GM12891 (cell line): ENCODE measurements around the gene NTNG1.

Experiments used
- DNase-seq: peaks from one replicate; pipeline ENCODE4 v3.0.0; 2011; ENCODE audit warnings: low spot score; ENCODE audit not compliant: insufficient read length
- FAIRE-seq: peaks from 2 replicates; lab custom pipeline; 2011; peaks lifted over from hg19 to GRCh38; lab: Jason Lieb, UNC
- PAX5 ChIP-seq: IDR thresholded peaks from 2 replicates; pipeline ENCODE4 v1.6.1; 2011; ENCODE audit warnings: low read length, moderate library complexity, mild to moderate bottlenecking; ENCODE audit not compliant: insufficient read depth, severe bottlenecking
- POLR2A ChIP-seq: IDR thresholded peaks from 2 replicates; pipeline ENCODE4 v1.6.1; 2011; ENCODE audit warnings: low read depth, low read length, control low read depth
- POLR2AphosphoS5 ChIP-seq: IDR thresholded peaks from 2 replicates; pipeline ENCODE4 v1.6.1; 2011; ENCODE audit warnings: low read depth, low read length, control low read depth
- POU2F2 ChIP-seq: IDR thresholded peaks from 2 replicates; pipeline ENCODE4 v1.6.1; 2011; ENCODE audit warnings: low read depth, mild to moderate bottlenecking, control low read depth, low read length, moderate library complexity
- SPI1 ChIP-seq: IDR thresholded peaks from 2 replicates; pipeline ENCODE4 v1.6.1; 2011; ENCODE audit warnings: low read depth, low read length, control low read depth
- TAF1 ChIP-seq: IDR thresholded peaks from 2 replicates; pipeline ENCODE4 v1.6.1; 2011; ENCODE audit warnings: low read depth, low read length, control low read depth

NTNG1 gene

DNA sequence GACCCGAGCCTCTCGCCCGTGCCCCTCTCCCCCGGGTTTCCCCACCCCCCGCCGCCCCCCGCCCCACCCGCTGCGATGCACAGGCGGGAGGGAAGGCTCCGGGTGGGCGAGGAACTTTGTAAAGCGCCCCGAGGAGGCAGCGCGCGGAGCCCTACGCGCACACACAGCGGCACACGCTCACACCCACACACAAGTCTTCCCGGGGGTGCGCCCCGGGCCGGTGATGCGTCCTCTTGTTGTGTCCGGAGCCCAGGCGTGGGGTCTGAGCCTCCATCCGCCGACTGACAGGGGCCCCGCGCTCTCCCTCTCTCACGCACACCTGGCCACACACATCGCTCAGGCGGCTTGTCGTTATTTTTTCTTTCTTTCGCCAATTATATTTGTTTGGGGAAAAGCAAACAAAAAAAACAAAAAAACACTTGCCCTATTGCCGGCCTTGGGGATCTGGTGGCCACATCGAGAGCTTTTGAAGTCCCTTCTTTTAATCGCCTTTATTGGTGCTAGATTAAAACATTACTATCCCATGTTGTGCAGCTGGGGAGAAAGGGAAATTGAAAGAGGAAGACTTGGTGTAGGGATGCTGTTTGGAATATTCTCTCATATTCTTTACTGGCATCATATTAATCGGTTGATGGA lies 770 bp downstream of the NTNG1 start:
- peak; percentile 55 for FAIRE-seq
- no peak for DNase-seq
- TF ChIP-seq PAX5 (no peak), POLR2AphosphoS5 (no peak), SPI1 (no peak), POLR2A (no peak), POU2F2 (no peak; the same call in 1 of the 2 replicates), TAF1 (no peak)

DNA sequence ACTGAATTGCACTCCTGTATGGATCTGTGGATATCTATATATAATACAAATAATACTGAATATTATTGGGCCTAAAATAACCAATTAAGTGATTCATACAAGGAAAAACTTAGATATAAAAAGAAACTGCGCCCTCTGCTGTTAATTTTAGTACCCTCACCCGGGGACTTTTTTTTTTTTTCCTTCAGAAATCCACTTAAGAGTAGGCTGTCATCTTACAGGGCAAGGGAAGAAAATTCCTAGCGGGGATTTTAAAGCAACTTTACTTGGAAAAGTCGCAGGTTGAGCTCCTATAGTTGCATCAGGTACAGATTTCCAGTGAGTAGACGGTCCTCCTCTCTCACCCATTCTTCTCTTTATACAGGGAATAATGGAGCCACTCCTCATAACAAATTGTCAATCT lies 1.3 kb downstream of the NTNG1 start:
- no peak for DNase-seq
- no peak for FAIRE-seq
- TF ChIP-seq POLR2AphosphoS5 = no peak
- no peak for TF ChIP-seq TAF1
- TF ChIP-seq PAX5 = no peak
- TF ChIP-seq SPI1 = no peak
- no peak for TF ChIP-seq POLR2A
- TF ChIP-seq POU2F2 = no peak

DNA sequence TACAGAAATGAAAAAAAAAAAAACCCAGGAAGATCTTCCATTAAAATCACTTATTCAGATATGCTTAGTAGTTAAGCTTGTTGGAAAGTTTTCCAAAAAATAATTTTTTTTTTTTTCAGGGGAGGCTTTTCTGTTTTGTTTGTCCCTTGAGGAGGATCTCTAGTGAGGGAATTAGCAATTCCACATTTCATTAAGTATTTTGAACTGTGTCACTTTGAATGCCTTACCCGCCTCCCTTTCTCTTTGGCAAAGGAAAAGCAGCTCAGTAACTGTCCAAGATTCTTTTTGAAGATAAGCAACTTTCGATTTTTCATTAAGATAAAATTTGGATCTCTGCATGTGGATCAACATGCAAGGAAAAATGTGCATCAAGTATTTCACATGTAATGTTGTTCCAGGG lies 1.8 kb downstream of the NTNG1 start:
- DNase-seq (no peak), FAIRE-seq (no peak)
- TF ChIP-seq TAF1 (no peak), POU2F2 (no peak), PAX5 (no peak)

DNA sequence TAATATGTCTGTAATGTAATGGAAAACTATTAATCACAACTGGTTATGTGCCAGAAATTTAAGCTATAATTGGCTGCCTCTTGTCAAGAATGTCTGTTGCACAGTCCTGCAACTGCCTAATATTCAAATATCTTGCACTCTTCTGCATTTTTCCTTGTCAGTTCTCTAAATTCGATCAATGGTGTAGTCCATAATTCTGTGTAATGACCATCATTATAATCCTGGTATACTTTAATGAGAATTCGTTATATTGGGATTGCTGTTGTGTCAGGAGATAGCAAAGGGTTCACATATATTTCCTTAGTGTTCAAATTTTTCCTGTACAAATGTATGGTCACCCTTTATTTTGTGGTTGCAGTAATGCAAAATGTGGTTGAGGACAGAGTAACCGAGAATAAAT lies 4.8 kb downstream of the NTNG1 start:
- TF ChIP-seq TAF1 (no peak), POU2F2 (no peak)
- no peak for DNase-seq
- no peak for FAIRE-seq

DNA sequence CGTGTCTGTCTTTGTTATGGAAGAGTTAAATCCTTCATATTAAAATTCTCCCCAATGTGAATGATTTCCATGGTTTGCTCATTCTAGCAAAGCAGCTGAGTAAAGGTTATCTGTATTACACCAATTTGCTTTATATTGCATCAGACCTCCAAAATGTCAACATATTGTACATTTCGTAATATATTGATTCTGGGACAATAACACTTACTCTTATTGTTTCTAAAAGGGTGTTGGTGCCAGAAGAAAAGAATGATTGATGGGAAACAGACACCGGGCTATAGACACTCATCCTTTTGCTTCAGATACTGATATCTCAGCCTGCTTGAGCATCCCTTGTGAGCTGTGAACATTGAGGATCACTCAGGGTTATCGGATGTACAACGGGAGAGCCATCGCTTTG lies 7.0 kb downstream of the NTNG1 start:
- TF ChIP-seq POLR2A (no peak), POU2F2 (no peak), POLR2AphosphoS5 (no peak), TAF1 (no peak), SPI1 (no peak), PAX5 (no peak)
- no peak for FAIRE-seq
- no peak for DNase-seq

DNA sequence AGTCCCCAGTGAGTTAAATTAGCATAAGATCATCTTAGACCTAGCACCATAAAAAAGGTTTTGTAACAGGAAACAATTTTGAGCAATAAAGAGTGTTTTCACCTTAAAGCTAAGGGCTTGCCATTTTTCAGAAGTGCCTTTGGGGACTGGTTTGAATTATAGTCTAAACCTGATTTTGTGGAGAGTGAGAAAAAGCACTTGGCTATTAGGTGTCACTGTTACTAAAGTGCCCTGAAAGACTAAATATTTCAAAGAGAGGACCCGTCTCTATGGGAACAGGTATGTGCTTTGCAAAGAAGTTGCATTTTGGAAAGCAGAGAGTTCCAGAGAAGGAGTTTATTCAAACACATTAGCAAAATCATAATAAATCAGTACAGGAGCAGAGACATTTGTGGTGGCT lies 9.1 kb downstream of the NTNG1 start:
- DNase-seq = no peak
- TF ChIP-seq PAX5 = no peak
- no peak for TF ChIP-seq TAF1
- FAIRE-seq = no peak

DNA sequence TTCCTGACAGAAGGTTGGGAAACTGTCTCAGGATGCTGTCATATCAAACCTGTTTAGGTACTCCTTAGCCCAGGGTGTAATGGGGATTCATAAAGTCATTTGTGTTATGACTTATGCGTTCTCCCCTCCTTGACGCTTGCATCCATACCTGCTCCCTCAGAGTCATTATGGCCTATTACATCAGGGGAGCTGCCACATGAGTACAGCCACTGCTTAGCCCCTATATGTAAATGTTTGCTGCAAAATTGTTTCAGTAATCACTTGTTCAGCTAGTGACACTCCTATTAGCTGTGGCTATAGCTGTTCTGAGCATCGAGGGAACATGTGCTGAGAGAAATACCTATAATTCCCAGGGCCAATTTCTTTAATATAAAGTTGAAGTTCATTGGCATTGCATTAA lies 10.5 kb downstream of the NTNG1 start:
- FAIRE-seq = no peak
- DNase-seq = no peak
- no peak for TF ChIP-seq POLR2A
- TF ChIP-seq PAX5 = no peak
- TF ChIP-seq TAF1 = no peak
- no peak for TF ChIP-seq POLR2AphosphoS5
- no peak for TF ChIP-seq SPI1

DNA sequence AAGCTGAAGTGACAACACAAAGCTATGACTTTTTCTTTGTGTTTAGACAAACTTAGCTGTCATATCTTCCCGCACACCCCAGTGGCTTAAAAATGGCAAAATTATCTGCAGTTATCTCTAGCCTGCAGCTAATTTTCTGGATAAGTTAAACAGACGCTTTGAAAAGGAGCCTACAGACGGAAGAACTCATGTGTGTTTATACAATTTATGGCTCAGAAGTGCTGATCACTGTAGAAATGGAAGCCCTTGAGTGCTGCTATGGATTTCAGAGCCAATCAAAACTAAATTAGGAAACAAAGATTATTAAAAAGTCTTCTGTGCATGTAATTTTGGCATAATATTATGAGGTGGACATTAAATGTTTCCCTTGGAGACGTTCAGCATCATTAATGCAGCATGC lies 11.6 kb downstream of the NTNG1 start:
- no peak for TF ChIP-seq POLR2A
- TF ChIP-seq POU2F2 = no peak
- TF ChIP-seq PAX5 = no peak
- no peak for TF ChIP-seq POLR2AphosphoS5
- no peak for TF ChIP-seq TAF1
- TF ChIP-seq SPI1 = no peak
- no peak for FAIRE-seq
- DNase-seq = no peak

DNA sequence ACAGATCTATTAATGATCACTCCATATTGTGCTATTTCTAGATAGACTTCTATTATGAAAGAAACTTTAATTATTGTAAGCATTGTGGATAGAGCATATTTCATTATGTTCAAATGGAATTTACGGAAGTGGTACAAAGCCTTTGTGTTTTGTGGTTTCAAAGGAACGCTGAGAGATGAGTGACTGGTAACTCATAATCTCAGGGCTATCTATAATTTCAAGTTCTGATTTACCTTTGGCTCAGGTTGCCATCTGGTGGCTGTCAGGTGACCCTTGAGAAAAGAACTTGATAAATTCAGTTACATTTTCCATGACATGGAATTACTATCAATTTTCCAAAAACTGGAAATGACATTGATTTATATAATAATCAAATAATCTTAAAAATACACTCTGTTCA lies 12.2 kb downstream of the NTNG1 start:
- FAIRE-seq (no peak), DNase-seq (no peak)
- TF ChIP-seq SPI1 = peak; percentile 41
- TF ChIP-seq POU2F2 = no peak

DNA sequence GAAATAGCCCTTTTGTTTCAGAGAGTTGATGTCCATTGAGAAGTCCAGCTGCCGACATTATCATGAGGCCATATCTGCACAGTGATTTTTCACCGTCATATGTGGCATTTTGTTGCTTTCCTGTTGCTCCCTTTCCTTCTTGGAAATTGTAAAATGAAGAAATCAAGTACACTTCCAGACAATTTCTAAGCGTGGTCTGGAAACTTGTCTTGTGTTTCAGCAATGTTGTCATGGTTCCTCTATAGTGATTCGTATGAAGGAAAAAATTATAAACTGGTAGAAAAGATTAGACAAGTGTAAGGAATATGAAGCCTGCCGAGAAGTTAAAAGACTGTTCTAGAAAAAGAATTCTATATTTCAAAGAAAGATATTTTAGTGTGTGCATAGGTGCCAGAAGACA lies 17.7 kb downstream of the NTNG1 start:
- DNase-seq (no peak), FAIRE-seq (no peak)
- no peak for TF ChIP-seq POLR2AphosphoS5
- no peak for TF ChIP-seq PAX5
- no peak for TF ChIP-seq TAF1
- TF ChIP-seq POU2F2 = no peak
- TF ChIP-seq SPI1 = no peak

DNA sequence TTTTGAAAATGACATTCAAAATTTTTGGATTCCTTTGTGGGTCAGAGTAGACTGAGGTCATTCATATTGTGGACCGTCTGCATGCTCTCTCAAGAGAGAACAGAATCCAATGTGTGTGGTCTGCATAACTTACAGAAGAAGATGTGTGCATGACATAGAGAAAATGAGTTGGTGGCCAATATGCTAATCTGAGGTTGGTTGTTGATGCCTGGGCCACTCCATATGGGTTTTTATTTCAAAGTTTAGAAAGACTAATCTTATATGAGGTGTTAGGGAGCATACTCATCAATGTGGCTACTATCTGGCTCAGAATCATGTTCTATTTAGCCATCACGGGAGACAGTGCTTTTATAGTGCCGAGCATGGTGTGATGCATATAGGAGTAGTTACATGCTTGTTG lies 18.2 kb downstream of the NTNG1 start:
- DNase-seq (no peak), FAIRE-seq (no peak)
- TF ChIP-seq PAX5 (no peak), POLR2A (no peak), SPI1 (no peak), POLR2AphosphoS5 (no peak), TAF1 (no peak), POU2F2 (no peak)
